Fibroblast of lung (primary cell): ENCODE measurements around the gene PPP2R3B. TPM values are rescaled to one million over a fixed set of nuclear protein-coding genes. Genes with fewer than 3 reads are reported as not detected.

Source experiments
- DNase-seq, 2 donors: peaks; one replicate each; pipeline versions ENCODE4 v3.0.0 to v3.0.0-alpha.2; 2010; ENCODE audit warnings: low read depth in 2 of 2
- H2AFZ ChIP-seq: 2 replicates; pipeline ENCODE4 v1.5.1; 2012; ENCODE audit warnings: low read length, control low read depth, inconsistent platforms
- H3K27ac ChIP-seq: 2 replicates; pipeline ENCODE4 v1.5.1; 2011; ENCODE audit warnings: low read length, control low read depth; ENCODE audit not compliant: insufficient read depth
- H3K27me3 ChIP-seq: 2 replicates; pipeline ENCODE4 v1.5.1; 2011; ENCODE audit warnings: mild to moderate bottlenecking, low read length; ENCODE audit not compliant: control insufficient read depth, insufficient read depth
- H3K36me3 ChIP-seq: 2 replicates; pipeline ENCODE4 v1.5.1; 2011; ENCODE audit warnings: low read length; ENCODE audit not compliant: control insufficient read depth, insufficient read depth
- H3K4me1 ChIP-seq: 2 replicates; pipeline ENCODE4 v1.5.1; 2011; ENCODE audit warnings: low read length; ENCODE audit not compliant: control insufficient read depth, insufficient read depth; ENCODE audit errors: extremely low read depth
- H3K4me2 ChIP-seq: 2 replicates; pipeline ENCODE4 v1.5.1; 2011; ENCODE audit warnings: low read length, control low read depth; ENCODE audit not compliant: insufficient read depth; ENCODE audit errors: extremely low read depth
- H3K4me3 ChIP-seq, 4 experiments: fragments of 200-600 bp in 1 of 4; sonication (generic) in 1 of 4; replicated peaks in 1 of 4; 2 replicates each; pipeline ENCODE4 v1.5.1; 2011 to 2016; ENCODE audit warnings: low read length in 4 of 4, low read depth in 3 of 4, mild to moderate bottlenecking in 3 of 4, control low read depth in 2 of 4, inconsistent platforms in 1 of 4, mixed read lengths in 1 of 4; ENCODE audit not compliant: insufficient read depth in 1 of 4; ENCODE audit errors: control extremely low read depth in 1 of 4
- H3K79me2 ChIP-seq: 2 replicates; pipeline ENCODE4 v1.5.1; 2012; ENCODE audit warnings: mild to moderate bottlenecking, low read length, inconsistent platforms; ENCODE audit not compliant: control insufficient read depth, insufficient read depth
- H3K9ac ChIP-seq: 2 replicates; pipeline ENCODE4 v1.5.1; 2011; ENCODE audit warnings: mild to moderate bottlenecking, low read length, control low read depth; ENCODE audit not compliant: insufficient read depth
- H3K9me3 ChIP-seq: 2 replicates; pipeline ENCODE4 v1.5.1; 2012; ENCODE audit warnings: low read depth, low read length; ENCODE audit not compliant: control insufficient read depth, insufficient read depth
- H4K20me1 ChIP-seq: 2 replicates; pipeline ENCODE4 v1.5.1; 2011; ENCODE audit warnings: low read length; ENCODE audit not compliant: control insufficient read depth, insufficient read depth; ENCODE audit errors: extremely low read depth
- EZH2 ChIP-seq: IDR thresholded peaks from 2 replicates; pipeline ENCODE4 v1.5.1; 2012; ENCODE audit warnings: low read length, control low read depth, mild to moderate bottlenecking; ENCODE audit errors: missing control alignments
- polyA plus RNA-seq, 2 donors: library from polyadenylated mRNA; depleted of rRNA in 1 of 2; stranded (reverse) in 1 of 2; unstranded in 1 of 2; fragments of >200 nt; gene quantifications; 2 replicates each; pipeline ENCODE4 v1.2.1, GENCODE V29; 2011 to 2012; ENCODE audit warnings: missing spikeins in 1 of 2
- total RNA-seq: library from RNA; depleted of rRNA; stranded (reverse); fragments of >200 nt; gene quantifications from 2 replicates; pipeline ENCODE4 v1.2.1, GENCODE V29; 2014
- TF ChIP-seq, protein P1 (sequence below), 2 donors: IDR thresholded peaks in 1 of 2; conservative IDR thresholded peaks in 1 of 2; 1 replicate in 1 of 2; 2 replicates in 1 of 2; pipeline ENCODE4 v1.5.1; 2011 to 2012; ENCODE audit warnings: low read length in 2 of 2, control low read depth in 1 of 2, inconsistent platforms in 1 of 2, low read depth in 1 of 2, mild to moderate bottlenecking in 1 of 2

The PPP2R3B gene
- total and polyA plus RNA-seq, 2 donors (not counting 1 experiment from before 2014, with no cell fraction given): 3.2 to 14.7 TPM

DNA sequence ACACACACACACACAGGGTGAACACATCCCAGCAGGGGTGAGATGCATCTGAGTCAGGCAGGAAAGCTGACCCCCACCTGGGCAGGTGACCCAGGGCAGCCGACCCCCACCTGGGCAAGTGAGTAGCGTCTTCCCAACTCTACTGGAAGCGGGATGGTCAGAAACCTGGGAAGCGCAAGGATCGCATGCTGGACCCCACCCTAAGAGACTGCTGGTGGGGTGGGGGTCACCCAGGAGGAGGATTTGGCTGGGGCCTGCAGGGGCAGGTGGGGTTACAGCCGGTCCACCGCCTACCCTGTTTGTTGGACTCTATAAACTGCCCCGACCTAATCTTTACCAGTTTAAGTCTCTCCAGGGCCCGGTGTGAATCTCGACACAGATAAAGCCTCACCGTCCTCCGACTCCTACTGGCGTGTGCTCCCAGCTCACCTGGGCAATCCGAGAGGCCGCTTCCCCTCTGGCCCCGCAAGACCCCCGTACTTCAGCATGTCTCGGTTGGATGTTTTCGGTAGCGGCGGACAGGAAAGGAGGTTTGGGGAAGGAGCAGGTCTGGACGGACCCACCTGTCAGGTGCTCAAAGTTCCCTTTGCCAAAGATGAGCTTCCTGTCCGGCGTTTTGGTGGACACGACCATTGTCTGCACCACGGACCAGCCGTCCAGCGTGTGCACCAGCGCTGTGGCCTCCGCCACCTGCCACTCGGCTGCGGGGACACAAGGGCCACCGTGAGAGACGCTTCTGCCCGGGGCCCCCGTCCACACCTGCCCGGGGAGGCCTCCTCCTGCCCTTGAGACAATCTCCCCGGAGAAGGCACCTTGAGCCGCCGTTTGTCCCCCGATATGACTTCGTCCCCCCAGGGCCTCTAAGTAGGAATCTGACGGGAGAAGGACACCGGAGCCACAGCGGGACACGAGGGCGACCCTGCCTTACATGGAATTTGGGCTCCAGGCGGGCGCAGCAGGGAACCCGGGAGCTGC is 70.1 kb downstream of the PPP2R3B start:
- no peaks in the 10 kb centered on the region for H3K4me1 ChIP-seq
- no peaks in the 10 kb centered on the region for H3K9me3 ChIP-seq
- DNase-seq: no peak
- no peaks in the 10 kb centered on the region for H3K27me3 ChIP-seq
- H3K79me2 ChIP-seq: peaks cover 2% of the 10 kb centered on the region
- H3K36me3 ChIP-seq: peaks cover 23% of the 10 kb centered on the region
- H4K20me1 ChIP-seq: no peaks in the 10 kb centered on the region
- H2AFZ ChIP-seq: no peak overlapping the region
- no peak overlapping the region for H3K27ac ChIP-seq
- H3K9ac ChIP-seq: no peak overlapping the region
- no peak overlapping the region for H3K4me2 ChIP-seq
- no peak overlapping the region for H3K4me3 ChIP-seq
- no peak for TF ChIP-seq EZH2
- TF ChIP-seq, protein P1, sequence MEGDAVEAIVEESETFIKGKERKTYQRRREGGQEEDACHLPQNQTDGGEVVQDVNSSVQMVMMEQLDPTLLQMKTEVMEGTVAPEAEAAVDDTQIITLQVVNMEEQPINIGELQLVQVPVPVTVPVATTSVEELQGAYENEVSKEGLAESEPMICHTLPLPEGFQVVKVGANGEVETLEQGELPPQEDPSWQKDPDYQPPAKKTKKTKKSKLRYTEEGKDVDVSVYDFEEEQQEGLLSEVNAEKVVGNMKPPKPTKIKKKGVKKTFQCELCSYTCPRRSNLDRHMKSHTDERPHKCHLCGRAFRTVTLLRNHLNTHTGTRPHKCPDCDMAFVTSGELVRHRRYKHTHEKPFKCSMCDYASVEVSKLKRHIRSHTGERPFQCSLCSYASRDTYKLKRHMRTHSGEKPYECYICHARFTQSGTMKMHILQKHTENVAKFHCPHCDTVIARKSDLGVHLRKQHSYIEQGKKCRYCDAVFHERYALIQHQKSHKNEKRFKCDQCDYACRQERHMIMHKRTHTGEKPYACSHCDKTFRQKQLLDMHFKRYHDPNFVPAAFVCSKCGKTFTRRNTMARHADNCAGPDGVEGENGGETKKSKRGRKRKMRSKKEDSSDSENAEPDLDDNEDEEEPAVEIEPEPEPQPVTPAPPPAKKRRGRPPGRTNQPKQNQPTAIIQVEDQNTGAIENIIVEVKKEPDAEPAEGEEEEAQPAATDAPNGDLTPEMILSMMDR (conservative IDR thresholded peaks at IDR 0.05 in 1 of 2, IDR thresholded peaks at IDR 0.05 in 1 of 2; ENCODE audit: low read depth in 1 of 2, low read length in 2 of 2): no peak

- peak in 1 of 2 donors; percentile 13 for DNase-seq
- Histone ChIP-seq H3K79me2 (peaks cover 2% of the 10 kb centered on the region), H3K9ac (no peak overlapping the region), H2AFZ (no peak overlapping the region), H3K36me3 (peaks cover 31% of the 10 kb centered on the region), H3K27me3 (no peaks in the 10 kb centered on the region), H3K27ac (no peak overlapping the region), H3K4me3 (no peak overlapping the region), H3K4me1 (no peaks in the 10 kb centered on the region), H3K9me3 (no peaks in the 10 kb centered on the region), H3K4me2 (no peak overlapping the region), H4K20me1 (no peaks in the 10 kb centered on the region)
- TF ChIP-seq, protein P1 (conservative IDR thresholded peaks at IDR 0.05 in 1 of 2, IDR thresholded peaks at IDR 0.05 in 1 of 2; ENCODE audit: low read depth in 1 of 2, low read length in 2 of 2): no peak
- no peak for TF ChIP-seq EZH2
These were observed 71.7 kb downstream of the PPP2R3B start for GRCh38 chrX:314781-315595.

DNA sequence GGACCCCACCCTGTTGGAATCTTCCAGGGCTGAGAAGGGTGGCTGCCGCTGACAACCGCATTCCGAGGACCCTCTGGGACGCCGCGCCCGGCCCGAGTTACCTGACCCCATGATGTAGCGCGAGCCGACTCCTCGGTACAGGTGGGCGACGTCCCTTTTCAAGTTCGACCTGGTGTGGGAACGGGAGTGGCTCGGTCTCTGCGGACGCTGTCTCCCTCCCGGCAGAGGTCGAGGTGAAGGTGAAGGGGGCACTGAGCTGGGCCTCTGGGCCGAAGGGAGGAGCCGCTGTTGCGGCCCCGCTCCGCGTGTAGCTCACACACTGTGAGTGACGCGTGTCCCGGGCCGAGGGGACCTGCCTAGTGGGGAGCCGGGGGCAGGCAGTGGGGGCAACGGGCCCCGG is 72.7 kb downstream of the PPP2R3B start:
- H3K79me2 ChIP-seq: peaks cover 2% of the 10 kb centered on the region
- H3K4me1 ChIP-seq: no peaks in the 10 kb centered on the region
- no peak overlapping the region for H3K27ac ChIP-seq
- no peak overlapping the region for H3K9ac ChIP-seq
- no peaks in the 10 kb centered on the region for H4K20me1 ChIP-seq
- no peak overlapping the region for H3K4me3 ChIP-seq
- H3K4me2 ChIP-seq: no peak overlapping the region
- no peaks in the 10 kb centered on the region for H3K27me3 ChIP-seq
- no peak overlapping the region for H2AFZ ChIP-seq
- DNase-seq: no peak
- peaks cover 31% of the 10 kb centered on the region for H3K36me3 ChIP-seq
- TF ChIP-seq, protein P1 (conservative IDR thresholded peaks at IDR 0.05 in 1 of 2, IDR thresholded peaks at IDR 0.05 in 1 of 2; ENCODE audit: low read depth in 1 of 2, low read length in 2 of 2): no peak
- no peak for TF ChIP-seq EZH2
- no peaks in the 10 kb centered on the region for H3K9me3 ChIP-seq
